GM23338 (cell line): ENCODE results near the gene CTDSPL. TPM values are rescaled to one million over a fixed set of nuclear protein-coding genes. Genes with fewer than 3 reads are reported as not detected.
A peak's percentile ranks its signal among the peaks of the same experiment; 100 is the strongest.

Source experiments
- ATAC-seq: fragments of 200-7000 bp; cut with Tn5 transposase; 3 replicates; pipeline ENCODE4 v1.9.1; 2020
- DNase-seq: peaks from one replicate; pipeline ENCODE4 v3.0.0-alpha.2; 2015; ENCODE audit warnings: low spot score
- H2AFZ ChIP-seq: fragments of 200-600 bp; sonication (generic); 2 replicates; pipeline ENCODE4 v1.8.0; 2016; ENCODE audit warnings: antibody characterized with exemption, mild to moderate bottlenecking, moderate library complexity
- H3F3A ChIP-seq: fragments of 200-600 bp; sonication (generic); replicated peaks from 2 replicates; pipeline ENCODE4 v1.8.0; 2017; ENCODE audit warnings: antibody characterized with exemption, mixed run types, low read depth
- H3K27ac ChIP-seq: fragments of 200-600 bp; sonication (generic); 2 replicates; pipeline ENCODE4 v1.6.1; 2016; ENCODE audit warnings: low read depth
- H3K27me3 ChIP-seq: fragments of 200-600 bp; sonication (generic); 2 replicates; pipeline ENCODE4 v1.8.0; 2016; ENCODE audit warnings: mild to moderate bottlenecking, mixed run types, moderate library complexity; ENCODE audit not compliant: insufficient read depth
- H3K36me3 ChIP-seq: fragments of 200-600 bp; sonication (generic); 2 replicates; pipeline ENCODE4 v1.8.0; 2016; ENCODE audit warnings: mild to moderate bottlenecking; ENCODE audit not compliant: insufficient read depth
- H3K4me1 ChIP-seq: fragments of 200-600 bp; sonication (generic); 2 replicates; pipeline ENCODE4 v1.8.0; 2016; ENCODE audit warnings: mild to moderate bottlenecking, moderate library complexity; ENCODE audit not compliant: insufficient read depth
- H3K4me2 ChIP-seq: fragments of 200-600 bp; sonication (generic); 2 replicates; pipeline ENCODE4 v1.7.1; 2017; ENCODE audit warnings: mixed run types
- H3K4me3 ChIP-seq: fragments of 200-600 bp; sonication (generic); 2 replicates; pipeline ENCODE4 v1.6.1; 2016; ENCODE audit warnings: mixed run types
- H3K79me2 ChIP-seq: fragments of 200-600 bp; sonication (generic); replicated peaks from 2 replicates; pipeline ENCODE4 v1.8.0; 2017; ENCODE audit warnings: mild to moderate bottlenecking; ENCODE audit not compliant: insufficient read depth
- H3K9me2 ChIP-seq: fragments of 200-600 bp; sonication (generic); 2 replicates; pipeline ENCODE4 v1.8.0; 2017; ENCODE audit not compliant: insufficient read depth
- H4K20me1 ChIP-seq: fragments of 200-600 bp; sonication (generic); replicated peaks from 2 replicates; pipeline ENCODE4 v1.8.0; 2017; ENCODE audit warnings: mild to moderate bottlenecking; ENCODE audit not compliant: insufficient read depth
- H3K27ac Mint-ChIP-seq: 2 replicates; pipeline ENCODE4 v1.8.0; 2020; ENCODE audit warnings: inconsistent platforms, mild to moderate bottlenecking, moderate library complexity, mixed read lengths
- H3K27me3 Mint-ChIP-seq: 3 replicates; pipeline ENCODE4 v1.8.0; 2022; ENCODE audit warnings: low read depth, mild to moderate bottlenecking, moderate library complexity, mixed read lengths, inconsistent platforms; ENCODE audit not compliant: insufficient read depth, poor library complexity
- H3K36me3 Mint-ChIP-seq: 3 replicates; pipeline ENCODE4 v1.8.0; 2021; ENCODE audit warnings: low read depth, mild to moderate bottlenecking, inconsistent platforms, moderate library complexity, mixed read lengths
- H3K4me1 Mint-ChIP-seq: 3 replicates; pipeline ENCODE4 v1.8.0; 2020; ENCODE audit warnings: mild to moderate bottlenecking, inconsistent platforms, mixed read lengths
- H3K4me3 Mint-ChIP-seq: 3 replicates; pipeline ENCODE4 v1.8.0; 2021; ENCODE audit warnings: moderate library complexity, mild to moderate bottlenecking, inconsistent platforms, mixed read lengths
- H3K9me3 Mint-ChIP-seq: 3 replicates; pipeline ENCODE4 v1.8.0; 2020; ENCODE audit warnings: moderate library complexity, mild to moderate bottlenecking, inconsistent platforms, mixed read lengths
- CREB1 ChIP-seq: fragments of 250-450 bp; sonication (Bioruptor Pico); IDR thresholded peaks from 2 replicates; pipeline ENCODE4 v1.5.0; 2020; ENCODE audit warnings: low read depth, mild to moderate bottlenecking, moderate library complexity
- CTCF ChIP-seq, 2 experiments: fragments of 200-600 bp in 1 of 2; sonication (generic) in 1 of 2; conservative IDR thresholded peaks; 2 replicates each; pipeline versions ENCODE4 v1.5.1 to v1.6.1; 2016 to 2017; ENCODE audit warnings: antibody characterized with exemption in 2 of 2, low read depth in 2 of 2, mild to moderate bottlenecking in 2 of 2, moderate library complexity in 1 of 2
- ETS1 ChIP-seq: IDR thresholded peaks from 2 replicates; pipeline ENCODE4 v1.6.1; 2016; ENCODE audit warnings: antibody characterized with exemption
- EZH2 ChIP-seq: fragments of 200-600 bp; sonication (generic); IDR thresholded peaks from one replicate; pipeline ENCODE4 v1.8.0; 2017; ENCODE audit warnings: antibody characterized with exemption, mild to moderate bottlenecking, low read depth; ENCODE audit not compliant: unreplicated experiment
- EZH2phosphoT487 ChIP-seq: fragments of 200-600 bp; sonication (generic); IDR thresholded peaks from one replicate; pipeline ENCODE4 v1.8.1; 2018; ENCODE audit warnings: antibody characterized with exemption; ENCODE audit not compliant: unreplicated experiment
- JUNB ChIP-seq: IDR thresholded peaks from one replicate; pipeline ENCODE4 v1.6.1; 2016; ENCODE audit warnings: antibody characterized with exemption; ENCODE audit not compliant: unreplicated experiment
- NANOG ChIP-seq: IDR thresholded peaks from 2 replicates; pipeline ENCODE4 v1.6.1; 2016; ENCODE audit warnings: antibody characterized with exemption, borderline replicate concordance
- STAT1 ChIP-seq: IDR thresholded peaks from one replicate; pipeline ENCODE4 v1.6.1; 2016; ENCODE audit warnings: antibody characterized with exemption; ENCODE audit not compliant: unreplicated experiment
- ZNF114 ChIP-seq: fragments of 250-450 bp; sonication (Bioruptor Pico); IDR thresholded peaks from 2 replicates; pipeline ENCODE4 v1.5.0; 2020; ENCODE audit warnings: mild to moderate bottlenecking, moderate library complexity
- ZNF331 ChIP-seq: fragments of 250-450 bp; sonication (Bioruptor Pico); IDR thresholded peaks from 2 replicates; pipeline ENCODE4 v1.5.0; 2020; ENCODE audit warnings: low read depth, mild to moderate bottlenecking, moderate library complexity
- ZNF462 ChIP-seq: fragments of 250-450 bp; sonication (Bioruptor Pico); IDR thresholded peaks from 2 replicates; pipeline ENCODE4 v1.5.0; 2020; ENCODE audit warnings: mild to moderate bottlenecking, moderate library complexity
- polyA plus RNA-seq: library from polyadenylated mRNA; unstranded; fragments of >200 nt; fragmentation: Nextera tagmentation; extraction: Ambion mirVana; gene quantifications from 2 replicates; pipeline ENCODE4 v1.2.1, GENCODE V29; 2016
- total RNA-seq: library from RNA; depleted of rRNA; stranded (reverse); fragments of >200 nt; shearing (Covaris generic); gene quantifications from 2 replicates; pipeline ENCODE4 v1.2.3, GENCODE V29; 2014

The CTDSPL gene
- total and polyA plus RNA-seq, 2 experiments from 2014 or later: 23.2 to 42.0 TPM

- TF ChIP-seq CTCF (conservative IDR thresholded peaks at IDR 0.05; ENCODE audit: low read depth in 2 of 2): no peak
Observed at GRCh38 chr3:37954881-37955280, 93.2 kb downstream of the CTDSPL start (continued).

GRCh38 chr3:37955918-37956707, 94.4 kb downstream of the CTDSPL start:
- peaks cover 8% of the 10 kb centered on the region for H3K27me3 Mint-ChIP-seq
- Histone ChIP-seq H2AFZ (no peak overlapping the region), H3K27me3 (no peaks in the 10 kb centered on the region), H3K4me1 (peaks cover 20% of the 10 kb centered on the region), H3K4me2 (0 out of 2 replicates have a peak overlapping the region, but pooled peaks have one; percentile 8), H3F3A (no peaks in the 10 kb centered on the region), H3K27ac (peak overlapping the region; percentile 65), H3K9me2 (no peaks in the 10 kb centered on the region), H3K36me3 (no peaks in the 10 kb centered on the region), H4K20me1 (no peaks in the 10 kb centered on the region), H3K4me3 (no peak overlapping the region), H3K79me2 (no peaks in the 10 kb centered on the region)
- H3K4me1 Mint-ChIP-seq: peaks cover 18% of the 10 kb centered on the region
- peaks cover 8% of the 10 kb centered on the region for H3K36me3 Mint-ChIP-seq
- peak overlapping the region; percentile 70; the same call in 1 of the 2 replicates for H3K27ac Mint-ChIP-seq
- DNase-seq: peak; percentile 48
- peak; percentile 50 for ATAC-seq
- no peaks in the 10 kb centered on the region for H3K9me3 Mint-ChIP-seq
- no peak overlapping the region for H3K4me3 Mint-ChIP-seq
- TF ChIP-seq CTCF (conservative IDR thresholded peaks at IDR 0.05; ENCODE audit: low read depth in 2 of 2) (no peak), ZNF114 (CRISPR knock-in tag) (no peak), ZNF462 (CRISPR knock-in tag) (no peak), EZH2 (no peak), CREB1 (CRISPR knock-in tag) (no peak), ZNF331 (CRISPR knock-in tag) (no peak), JUNB (no peak), NANOG (no peak), ETS1 (no peak), STAT1 (no peak), EZH2phosphoT487 (no peak)
